Activated naive CD8-positive, alpha-beta T cell treated with anti-CD3 and anti-CD28 coated beads for 36 hours (primary cell): ENCODE results near the gene HASPIN. TPM values are rescaled to one million over a fixed set of nuclear protein-coding genes. Genes with fewer than 3 reads are reported as not detected.
A peak's percentile ranks its signal among the peaks of the same experiment; 100 is the strongest.

ENCODE experiments used
- DNase-seq: peaks from one replicate; pipeline ENCODE4 v3.0.0; 2021
- H3K27ac Mint-ChIP-seq: one replicate; pipeline ENCODE4 v1.8.0; 2022; ENCODE audit warnings: mild to moderate bottlenecking, moderate library complexity, mixed read lengths
- H3K27me3 Mint-ChIP-seq: one replicate; pipeline ENCODE4 v1.8.0; 2022; ENCODE audit warnings: mild to moderate bottlenecking, mixed read lengths
- H3K36me3 Mint-ChIP-seq: one replicate; pipeline ENCODE4 v1.8.0; 2021; ENCODE audit warnings: mild to moderate bottlenecking, mixed read lengths
- H3K4me1 Mint-ChIP-seq: one replicate; pipeline ENCODE4 v1.8.0; 2021; ENCODE audit warnings: mixed read lengths
- H3K4me3 Mint-ChIP-seq: one replicate; pipeline ENCODE4 v1.8.0; 2022; ENCODE audit warnings: mild to moderate bottlenecking, moderate library complexity, mixed read lengths
- H3K9me3 Mint-ChIP-seq: one replicate; pipeline ENCODE4 v1.8.0; 2022; ENCODE audit warnings: mixed read lengths
- total RNA-seq, 2 experiments: library from RNA; stranded (reverse); gene quantifications; one replicate each; pipeline ENCODE4 v1.2.3, GENCODE V29; 2021

HASPIN gene
- 10 to 100 TPM; 23.8 to 24.6 TPM for total RNA-seq

- peak within 1 kb of the TSS; percentile 90 for H3K27ac Mint-ChIP-seq
- DNase-seq = peak; percentile 96
- peaks cover 53% of the 10 kb centered on the region for H3K4me1 Mint-ChIP-seq
Observed at GRCh38 chr17:3723556-3724377, at the start of gene HASPIN. Gene HASPIN, plus strand, starts transcription at chr17:3723903. Its CDS starts 33 bp downstream, at chr17:3723936.

GRCh38 chr17:3675886-3676285, 47.8 kb upstream of the HASPIN start:
- Mint-ChIP-seq H3K4me1 (no peaks in the 10 kb centered on the region), H3K36me3 (no peaks in the 10 kb centered on the region), H3K4me3 (no peak overlapping the region), H3K27me3 (no peaks in the 10 kb centered on the region), H3K9me3 (no peaks in the 10 kb centered on the region), H3K27ac (peak overlapping the region; percentile 12)
- no peak for DNase-seq

More at GRCh38 chr17:3723556-3724377, at the start of gene HASPIN:
- H3K4me3 Mint-ChIP-seq = peak within 1 kb of the TSS; percentile 86
- no peaks in the 10 kb centered on the region for H3K9me3 Mint-ChIP-seq
- peaks cover 3% of the 10 kb centered on the region for H3K27me3 Mint-ChIP-seq
- H3K36me3 Mint-ChIP-seq = peaks cover 63% of the 10 kb centered on the region

- peaks cover 5% of the 10 kb centered on the region for H3K4me1 Mint-ChIP-seq
Observed at GRCh38 chr17:3678095-3678820, 45.4 kb upstream of the HASPIN start.

GRCh38 chr17:3678821-3679530, 44.7 kb upstream of the HASPIN start:
- no peaks in the 10 kb centered on the region for H3K36me3 Mint-ChIP-seq
- peaks cover 6% of the 10 kb centered on the region for H3K4me1 Mint-ChIP-seq
- no peak for DNase-seq
- H3K27me3 Mint-ChIP-seq = no peaks in the 10 kb centered on the region
- H3K4me3 Mint-ChIP-seq = no peak overlapping the region
- H3K9me3 Mint-ChIP-seq = no peaks in the 10 kb centered on the region
- no peak overlapping the region for H3K27ac Mint-ChIP-seq

More at GRCh38 chr17:3678095-3678820, 45.4 kb upstream of the HASPIN start:
- no peak overlapping the region for H3K27ac Mint-ChIP-seq
- no peaks in the 10 kb centered on the region for H3K27me3 Mint-ChIP-seq
- H3K9me3 Mint-ChIP-seq = no peaks in the 10 kb centered on the region
- no peaks in the 10 kb centered on the region for H3K36me3 Mint-ChIP-seq
- DNase-seq = no peak
- no peak overlapping the region for H3K4me3 Mint-ChIP-seq

GRCh38 chr17:3679531-3680126, 44.1 kb upstream of the HASPIN start:
- no peak overlapping the region for H3K27ac Mint-ChIP-seq
- no peak for DNase-seq
- peaks cover 6% of the 10 kb centered on the region for H3K4me1 Mint-ChIP-seq
- H3K9me3 Mint-ChIP-seq = no peaks in the 10 kb centered on the region
- no peaks in the 10 kb centered on the region for H3K27me3 Mint-ChIP-seq
- H3K4me3 Mint-ChIP-seq = no peak overlapping the region
- no peaks in the 10 kb centered on the region for H3K36me3 Mint-ChIP-seq

GRCh38 chr17:3681057-3681456, 42.6 kb upstream of the HASPIN start:
- no peak for DNase-seq
- peaks cover 6% of the 10 kb centered on the region for H3K4me1 Mint-ChIP-seq
- no peaks in the 10 kb centered on the region for H3K9me3 Mint-ChIP-seq
- no peak overlapping the region for H3K4me3 Mint-ChIP-seq
- H3K36me3 Mint-ChIP-seq = no peaks in the 10 kb centered on the region
- H3K27me3 Mint-ChIP-seq = no peaks in the 10 kb centered on the region
- H3K27ac Mint-ChIP-seq = no peak overlapping the region

- Mint-ChIP-seq H3K9me3 (no peaks in the 10 kb centered on the region), H3K4me3 (no peak overlapping the region), H3K4me1 (peaks cover 6% of the 10 kb centered on the region), H3K27me3 (no peaks in the 10 kb centered on the region), H3K36me3 (no peaks in the 10 kb centered on the region), H3K27ac (no peak overlapping the region)
- DNase-seq = no peak
Observed at GRCh38 chr17:3681565-3681964, 42.1 kb upstream of the HASPIN start.

- Mint-ChIP-seq H3K4me1 (peaks cover 6% of the 10 kb centered on the region), H3K9me3 (no peaks in the 10 kb centered on the region), H3K27me3 (no peaks in the 10 kb centered on the region), H3K36me3 (no peaks in the 10 kb centered on the region), H3K4me3 (no peak overlapping the region), H3K27ac (no peak overlapping the region)
- DNase-seq = no peak
Observed at GRCh38 chr17:3682033-3682432, 41.7 kb upstream of the HASPIN start.

- H3K4me3 Mint-ChIP-seq = no peak overlapping the region
Observed at GRCh38 chr17:3683054-3683511, 40.6 kb upstream of the HASPIN start.

GRCh38 chr17:3685174-3685573, 38.5 kb upstream of the HASPIN start:
- H3K4me3 Mint-ChIP-seq = no peak overlapping the region
- H3K27ac Mint-ChIP-seq = no peak overlapping the region
- peaks cover 8% of the 10 kb centered on the region for H3K36me3 Mint-ChIP-seq

More at GRCh38 chr17:3683054-3683511, 40.6 kb upstream of the HASPIN start:
- Mint-ChIP-seq H3K27ac (no peak overlapping the region), H3K4me1 (peaks cover 6% of the 10 kb centered on the region), H3K9me3 (no peaks in the 10 kb centered on the region), H3K36me3 (no peaks in the 10 kb centered on the region), H3K27me3 (no peaks in the 10 kb centered on the region)
- DNase-seq = peak; percentile 59

GRCh38 chr17:3688027-3688553, 35.6 kb upstream of the HASPIN start:
- DNase-seq = no peak
- no peak overlapping the region for H3K4me3 Mint-ChIP-seq

More at GRCh38 chr17:3685174-3685573, 38.5 kb upstream of the HASPIN start:
- Mint-ChIP-seq H3K9me3 (no peaks in the 10 kb centered on the region), H3K4me1 (peaks cover 6% of the 10 kb centered on the region), H3K27me3 (no peaks in the 10 kb centered on the region)
- DNase-seq = no peak

GRCh38 chr17:3688852-3689261, 34.8 kb upstream of the HASPIN start:
- H3K27ac Mint-ChIP-seq = no peak overlapping the region
- no peaks in the 10 kb centered on the region for H3K27me3 Mint-ChIP-seq
- H3K36me3 Mint-ChIP-seq = peaks cover 8% of the 10 kb centered on the region
- H3K9me3 Mint-ChIP-seq = no peaks in the 10 kb centered on the region
- no peak for DNase-seq
- H3K4me1 Mint-ChIP-seq = peaks cover 4% of the 10 kb centered on the region
- H3K4me3 Mint-ChIP-seq = no peak overlapping the region

More at GRCh38 chr17:3688027-3688553, 35.6 kb upstream of the HASPIN start:
- H3K9me3 Mint-ChIP-seq = no peaks in the 10 kb centered on the region
- H3K36me3 Mint-ChIP-seq = peaks cover 8% of the 10 kb centered on the region
- H3K27ac Mint-ChIP-seq = no peak overlapping the region
- peaks cover 3% of the 10 kb centered on the region for H3K4me1 Mint-ChIP-seq
- H3K27me3 Mint-ChIP-seq = no peaks in the 10 kb centered on the region

GRCh38 chr17:3689262-3690093, 34.2 kb upstream of the HASPIN start:
- Mint-ChIP-seq H3K27me3 (no peaks in the 10 kb centered on the region), H3K36me3 (peaks cover 8% of the 10 kb centered on the region), H3K4me3 (no peak overlapping the region), H3K9me3 (no peaks in the 10 kb centered on the region), H3K27ac (no peak overlapping the region), H3K4me1 (peaks cover 9% of the 10 kb centered on the region)
- no peak for DNase-seq
